Keratinocyte (primary cell): Measurements from ENCODE around the gene TIGAR.

ENCODE experiments used
- CTCF ChIP-seq, 3 experiments: IDR thresholded peaks in 1 of 3; conservative IDR thresholded peaks in 1 of 3; optimal IDR thresholded peaks in 1 of 3; 2 replicates in 2 of 3; 3 replicates in 1 of 3; pipeline versions ENCODE3 to v1.5.1; 2011; ENCODE audit warnings: low read length in 3 of 3, mild to moderate bottlenecking in 3 of 3, moderate library complexity in 2 of 3, control low read depth in 1 of 3, inconsistent platforms in 1 of 3; ENCODE audit not compliant: insufficient read depth in 2 of 3; ENCODE audit errors: extremely low read depth in 1 of 3
- EZH2 ChIP-seq: IDR thresholded peaks from one replicate; pipeline ENCODE4 v1.6.1; 2012; ENCODE audit warnings: inconsistent platforms, mild to moderate bottlenecking, low read length, moderate library complexity

DNA sequence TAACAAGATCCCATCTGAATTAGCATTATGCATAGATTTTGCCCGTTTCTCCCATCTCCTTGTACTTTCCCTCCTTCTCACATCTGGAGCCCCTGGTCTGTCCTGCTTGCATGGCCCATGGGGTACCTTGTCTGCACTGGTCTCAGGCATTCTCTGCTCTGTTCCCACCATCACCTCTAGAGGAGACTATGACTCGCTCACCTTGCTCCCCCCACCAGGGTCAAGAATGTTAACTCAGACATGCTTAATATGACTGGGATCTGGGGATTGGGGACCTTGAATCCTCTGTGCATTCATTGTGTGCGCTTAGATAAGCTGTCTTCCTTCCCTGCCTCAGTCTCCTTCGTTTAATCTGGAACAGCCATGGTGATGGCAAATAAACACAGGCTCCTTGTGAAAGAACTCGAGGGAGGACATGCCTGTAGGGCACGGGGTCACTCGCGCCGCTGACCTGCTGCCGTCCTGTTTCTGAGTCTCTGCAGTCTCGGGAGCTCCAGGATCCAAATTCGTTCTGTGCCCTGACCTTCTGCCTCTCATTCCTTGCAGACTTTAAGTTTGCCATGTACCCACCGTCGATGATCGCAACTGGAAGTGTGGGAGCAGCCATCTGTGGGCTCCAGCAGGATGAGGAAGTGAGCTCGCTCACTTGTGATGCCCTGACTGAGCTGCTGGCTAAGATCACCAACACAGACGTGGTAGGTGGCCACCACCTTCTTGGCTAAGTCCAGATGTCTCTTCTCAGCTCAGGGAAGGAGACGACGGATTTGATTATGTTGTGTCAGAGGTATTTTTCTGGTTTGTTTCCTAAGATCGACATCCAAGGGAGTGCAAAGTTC is 32.5 kb upstream of the TIGAR start:
- TF ChIP-seq CTCF (optimal IDR thresholded peaks at IDR 0.05 in 1 of 3, IDR thresholded peaks at IDR 0.05 in 1 of 3, conservative IDR thresholded peaks at IDR 0.05 in 1 of 3; ENCODE audit: extremely low read depth in 1 of 3, insufficient read depth in 2 of 3, low read length in 3 of 3): no peak
- TF ChIP-seq EZH2: no peak
